Fibroblast of pulmonary artery (primary cell): ENCODE data around the gene WDR90.
A peak's percentile ranks its signal among the peaks of the same experiment; 100 is the strongest.

Source experiments
- DNase-seq: peaks from one replicate; pipeline ENCODE4 v3.0.0-alpha.2; 2010; ENCODE audit warnings: low read depth
- H3K4me3 ChIP-seq: replicated peaks from 2 replicates; pipeline ENCODE4 v1.5.1; 2011; ENCODE audit warnings: low read depth, mild to moderate bottlenecking, control low read depth, low read length, moderate library complexity
- CTCF ChIP-seq: IDR thresholded peaks from 2 replicates; pipeline ENCODE4 v1.5.1; 2011; ENCODE audit warnings: mild to moderate bottlenecking, control low read depth, low read length, inconsistent platforms; ENCODE audit errors: missing control alignments

WDR90 gene

GRCh38 chr16:631808-632358, 17.3 kb upstream of the WDR90 start:
- DNase-seq = no peak
- TF ChIP-seq CTCF = no peak
- no peak overlapping the region for H3K4me3 ChIP-seq

GRCh38 chr16:632486-633335, 16.5 kb upstream of the WDR90 start:
- no peak for DNase-seq

GRCh38 chr16:633336-634050, 15.7 kb upstream of the WDR90 start:
- no peak for DNase-seq
- H3K4me3 ChIP-seq = no peak overlapping the region
- no peak for TF ChIP-seq CTCF

More at GRCh38 chr16:632486-633335, 16.5 kb upstream of the WDR90 start:
- H3K4me3 ChIP-seq = no peak overlapping the region
- no peak for TF ChIP-seq CTCF

- no peak overlapping the region for H3K4me3 ChIP-seq
- TF ChIP-seq CTCF = no peak
- DNase-seq = no peak
Observed at GRCh38 chr16:634051-634670, 15.0 kb upstream of the WDR90 start.

GRCh38 chr16:634996-635395, 14.2 kb upstream of the WDR90 start:
- no peak for TF ChIP-seq CTCF
- no peak for DNase-seq
- peak overlapping the region; percentile 74 for H3K4me3 ChIP-seq

- DNase-seq = no peak
- TF ChIP-seq CTCF = no peak
- peak overlapping the region; percentile 74 for H3K4me3 ChIP-seq
Observed at GRCh38 chr16:635573-636205, 13.5 kb upstream of the WDR90 start.
